Kidney epithelial cell (primary cell): ENCODE measurements around the gene PARM1. TPM values are rescaled to one million over a fixed set of nuclear protein-coding genes. Genes with fewer than 3 reads are reported as not detected.

Source experiments
- DNase-seq: peaks from one replicate; pipeline ENCODE4 v3.0.0-alpha.2; 2010; ENCODE audit warnings: low read depth
- H3K27me3 ChIP-seq: 2 replicates; pipeline ENCODE4 v1.6.0; 2011; ENCODE audit warnings: low read length; ENCODE audit not compliant: control insufficient read depth, insufficient read depth
- H3K36me3 ChIP-seq: 2 replicates; pipeline ENCODE4 v1.5.1; 2011; ENCODE audit warnings: low read length; ENCODE audit not compliant: control insufficient read depth, insufficient read depth
- H3K4me3 ChIP-seq: 2 replicates; pipeline ENCODE4 v1.5.1; 2011; ENCODE audit warnings: low read depth, mild to moderate bottlenecking, control low read depth, low read length
- total RNA-seq: library from RNA; depleted of rRNA; stranded (reverse); fragments of >200 nt; gene quantifications from 2 replicates; pipeline ENCODE4 v1.2.3, GENCODE V29; 2015
- TF ChIP-seq, protein P1 (sequence below): IDR thresholded peaks from 2 replicates; pipeline ENCODE4 v1.5.1; 2011; ENCODE audit warnings: mild to moderate bottlenecking, moderate library complexity, low read length, control low read depth, inconsistent platforms; ENCODE audit not compliant: insufficient read depth, poor library complexity, severe bottlenecking

PARM1 gene
- total RNA-seq, 1 donor from 2014 or later: 3.0 TPM

DNA sequence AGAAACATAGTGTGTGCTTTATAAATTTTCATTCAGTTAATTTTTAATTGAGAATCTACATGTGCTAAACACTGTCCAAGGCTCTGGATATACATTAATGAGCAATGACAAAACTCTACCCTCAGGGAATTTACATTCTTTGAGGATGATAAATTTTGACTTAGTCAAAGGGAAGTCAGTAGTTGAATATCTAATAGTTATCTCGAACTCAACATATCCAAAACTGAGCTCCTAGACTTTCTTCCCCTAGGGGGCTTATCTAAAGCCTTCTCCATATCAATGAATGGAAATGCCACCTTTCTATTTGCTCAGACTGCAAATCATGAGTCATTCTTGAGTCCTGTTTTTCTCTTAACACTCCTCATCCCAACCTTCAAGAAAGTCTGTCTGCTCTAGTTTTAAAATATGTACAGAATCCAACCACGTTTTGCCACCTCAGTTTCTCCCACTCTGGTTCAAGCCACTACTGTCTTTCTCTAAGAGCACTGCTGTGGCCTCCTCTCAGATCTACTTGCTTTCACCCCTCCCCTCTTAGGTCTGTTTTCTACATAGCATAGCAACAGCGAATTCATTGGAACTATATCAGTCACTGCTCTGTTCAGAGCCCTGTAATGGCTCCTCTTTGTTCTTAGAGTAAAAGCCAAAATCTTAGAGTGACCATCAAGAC is 9.5 kb downstream of the PARM1 start:
- Histone ChIP-seq H3K36me3 (no peaks in the 10 kb centered on the region), H3K27me3 (no peaks in the 10 kb centered on the region), H3K4me3 (no peak overlapping the region)
- no peak for DNase-seq
- TF ChIP-seq, protein P1, sequence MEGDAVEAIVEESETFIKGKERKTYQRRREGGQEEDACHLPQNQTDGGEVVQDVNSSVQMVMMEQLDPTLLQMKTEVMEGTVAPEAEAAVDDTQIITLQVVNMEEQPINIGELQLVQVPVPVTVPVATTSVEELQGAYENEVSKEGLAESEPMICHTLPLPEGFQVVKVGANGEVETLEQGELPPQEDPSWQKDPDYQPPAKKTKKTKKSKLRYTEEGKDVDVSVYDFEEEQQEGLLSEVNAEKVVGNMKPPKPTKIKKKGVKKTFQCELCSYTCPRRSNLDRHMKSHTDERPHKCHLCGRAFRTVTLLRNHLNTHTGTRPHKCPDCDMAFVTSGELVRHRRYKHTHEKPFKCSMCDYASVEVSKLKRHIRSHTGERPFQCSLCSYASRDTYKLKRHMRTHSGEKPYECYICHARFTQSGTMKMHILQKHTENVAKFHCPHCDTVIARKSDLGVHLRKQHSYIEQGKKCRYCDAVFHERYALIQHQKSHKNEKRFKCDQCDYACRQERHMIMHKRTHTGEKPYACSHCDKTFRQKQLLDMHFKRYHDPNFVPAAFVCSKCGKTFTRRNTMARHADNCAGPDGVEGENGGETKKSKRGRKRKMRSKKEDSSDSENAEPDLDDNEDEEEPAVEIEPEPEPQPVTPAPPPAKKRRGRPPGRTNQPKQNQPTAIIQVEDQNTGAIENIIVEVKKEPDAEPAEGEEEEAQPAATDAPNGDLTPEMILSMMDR: no peak

GRCh38 chr4:74942918-74943253 is 10.0 kb downstream of the PARM1 start:
- no peak overlapping the region for H3K4me3 ChIP-seq
- no peaks in the 10 kb centered on the region for H3K36me3 ChIP-seq
- H3K27me3 ChIP-seq: no peaks in the 10 kb centered on the region
- DNase-seq: no peak
- TF ChIP-seq, protein P1: no peak

DNA sequence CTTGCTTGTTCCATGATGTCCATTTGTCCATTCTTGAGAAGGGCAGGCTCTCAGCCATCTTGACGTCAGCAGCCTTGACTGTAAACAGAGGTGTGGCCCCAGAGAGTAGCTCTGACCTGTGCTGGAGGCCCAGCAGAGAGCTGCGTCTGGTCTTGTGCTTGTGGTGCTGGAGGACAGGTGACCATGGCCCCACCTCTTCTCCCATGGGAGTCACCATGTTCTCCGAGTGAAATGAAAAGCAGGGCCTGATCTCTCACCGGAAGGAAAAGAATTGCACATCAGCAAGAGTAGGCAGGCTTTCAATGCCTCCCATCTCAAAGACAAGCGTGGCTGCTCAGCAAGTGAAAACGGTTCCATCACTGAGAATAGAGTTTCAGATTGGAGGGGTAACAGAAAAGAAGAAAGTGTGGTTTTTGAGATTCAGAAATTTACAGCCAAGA is 11.5 kb downstream of the PARM1 start:
- H3K27me3 ChIP-seq: no peaks in the 10 kb centered on the region
- DNase-seq: no peak
- H3K36me3 ChIP-seq: no peaks in the 10 kb centered on the region
- H3K4me3 ChIP-seq: no peak overlapping the region
- TF ChIP-seq, protein P1: no peak

GRCh38 chr4:74946196-74946595 is 13.3 kb downstream of the PARM1 start:
- no peak overlapping the region for H3K4me3 ChIP-seq
- no peak for DNase-seq
- TF ChIP-seq, protein P1: no peak
- H3K36me3 ChIP-seq: no peaks in the 10 kb centered on the region
- H3K27me3 ChIP-seq: no peaks in the 10 kb centered on the region

DNA sequence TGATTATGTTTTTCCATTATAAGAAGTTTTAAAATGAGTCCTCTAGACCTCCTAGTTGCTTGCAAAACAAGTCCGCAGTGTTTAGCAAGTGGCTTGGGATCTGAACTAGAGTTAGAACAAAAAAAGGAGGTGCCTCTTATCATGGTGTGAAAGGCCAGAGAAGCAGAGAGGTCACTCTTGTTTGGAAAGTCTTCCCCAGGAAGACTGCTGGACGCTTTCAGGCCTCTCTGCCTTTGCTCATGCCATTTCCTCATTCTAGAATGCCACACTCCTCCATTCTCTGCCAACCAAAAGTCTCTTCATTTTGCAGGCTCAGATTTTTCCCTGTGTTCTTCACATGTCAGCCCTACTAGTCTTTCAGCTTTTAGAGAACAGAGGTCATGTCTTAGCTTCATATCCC is 14.9 kb downstream of the PARM1 start:
- TF ChIP-seq, protein P1: no peak

DNA sequence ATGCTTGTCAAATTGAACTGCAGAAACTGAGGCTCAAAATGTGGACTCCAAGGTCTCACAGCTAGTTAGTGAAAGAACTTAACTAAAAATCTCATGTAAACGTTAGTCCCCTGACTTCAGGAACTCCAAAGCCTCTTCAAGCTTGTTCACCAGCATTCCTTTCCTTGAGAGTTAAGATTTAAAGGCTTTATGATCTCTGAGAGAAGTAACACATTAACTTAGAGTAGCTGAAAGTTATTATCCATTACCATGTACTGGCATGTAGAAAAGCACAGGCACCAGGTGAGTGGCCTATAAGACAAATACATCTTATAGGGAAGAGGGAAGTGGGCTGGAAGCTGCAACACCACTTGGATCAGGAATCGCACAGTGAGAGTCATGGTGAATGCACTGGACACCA is 15.3 kb downstream of the PARM1 start:
- Histone ChIP-seq H3K36me3 (no peaks in the 10 kb centered on the region), H3K4me3 (no peak overlapping the region), H3K27me3 (no peaks in the 10 kb centered on the region)
- TF ChIP-seq, protein P1: no peak
- no peak for DNase-seq

More for the DNA sequence above, 14.9 kb downstream of the PARM1 start:
- no peaks in the 10 kb centered on the region for H3K27me3 ChIP-seq
- no peak for DNase-seq
- no peak overlapping the region for H3K4me3 ChIP-seq
- no peaks in the 10 kb centered on the region for H3K36me3 ChIP-seq
